GM13977 (cell line): ENCODE data around the gene SPRR5.

Experiments
- DNase-seq: peaks from one replicate; pipeline ENCODE4 v3.0.0; 2012; ENCODE audit warnings: low spot score
- CTCF ChIP-seq: IDR thresholded peaks from 2 replicates; pipeline ENCODE4 v1.5.1; 2012; ENCODE audit warnings: mild to moderate bottlenecking, control low read depth; ENCODE audit not compliant: insufficient read depth; ENCODE audit errors: extremely low read depth, missing control alignments
- in situ Hi-C: fragments of 300-500 bp; cut with MboI; formaldehyde crosslinking; loops from one replicate; pipeline ENCODE4 v1.12.0; 2022; ENCODE audit warnings: low sequenced_read_pairs, low pct_unique_long_range_greater_than_20kb, mixed read lengths, inconsistent platforms; ENCODE audit not compliant: unreplicated experiment

The SPRR5 gene

GRCh38 chr1:152940614-152941013 lies 6.4 kb upstream of the SPRR5 start:
- no peak for TF ChIP-seq CTCF
- no peak for DNase-seq
- in situ Hi-C loops = no loop called here

GRCh38 chr1:152941037-152941711 lies 5.8 kb upstream of the SPRR5 start:
- in situ Hi-C loops = no loop called here
- no peak for TF ChIP-seq CTCF
- DNase-seq = no peak

GRCh38 chr1:152942161-152942560 lies 4.8 kb upstream of the SPRR5 start:
- in situ Hi-C loops = no loop called here
- TF ChIP-seq CTCF = no peak

GRCh38 chr1:152946248-152946647 lies 758 bp upstream of the SPRR5 start:
- in situ Hi-C loops = no loop called here
- no peak for DNase-seq
- TF ChIP-seq CTCF = no peak

More at GRCh38 chr1:152942161-152942560, 4.8 kb upstream of the SPRR5 start:
- DNase-seq = no peak

- TF ChIP-seq CTCF = no peak
- in situ Hi-C loops = no loop called here
- no peak for DNase-seq
Observed at GRCh38 chr1:152951711-152952110, 4.7 kb downstream of the SPRR5 start.

GRCh38 chr1:152953761-152954160 lies 6.8 kb downstream of the SPRR5 start:
- in situ Hi-C loops = no loop called here
- no peak for DNase-seq
- TF ChIP-seq CTCF = no peak
